DOHH2 (cell line): ENCODE data around the gene BBS9.

Experiments
- H3F3A ChIP-seq: fragments of 200-600 bp; sonication (generic), shearing (Covaris generic); 2 replicates; pipeline ENCODE4 v1.6.0; 2016; ENCODE audit warnings: antibody characterized with exemption, mild to moderate bottlenecking; ENCODE audit not compliant: control insufficient read depth, insufficient read depth
- H3K27ac ChIP-seq: fragments of 200-600 bp; sonication (generic); 2 replicates; pipeline ENCODE4 v1.5.1; 2014; ENCODE audit warnings: low read depth, mild to moderate bottlenecking, low read length, moderate library complexity
- H3K27me3 ChIP-seq: fragments of 200-600 bp; sonication (generic); 2 replicates; pipeline ENCODE4 v1.6.1; 2014; ENCODE audit warnings: mild to moderate bottlenecking, low read length, mixed read lengths; ENCODE audit not compliant: control insufficient read depth
- H3K36me3 ChIP-seq: fragments of 200-600 bp; sonication (generic); 2 replicates; pipeline ENCODE4 v1.6.1; 2014; ENCODE audit warnings: mild to moderate bottlenecking, low read length, moderate library complexity, mixed read lengths; ENCODE audit not compliant: control insufficient read depth
- H3K4me1 ChIP-seq: fragments of 200-600 bp; sonication (generic); 2 replicates; pipeline ENCODE4 v1.6.1; 2014; ENCODE audit warnings: mild to moderate bottlenecking, low read length, mixed read lengths; ENCODE audit not compliant: control insufficient read depth
- H3K4me2 ChIP-seq: fragments of 200-600 bp; sonication (generic); 2 replicates; pipeline ENCODE4 v1.6.0; 2014; ENCODE audit warnings: mild to moderate bottlenecking, low read length, moderate library complexity
- H3K4me3 ChIP-seq: fragments of 200-600 bp; sonication (generic); 2 replicates; pipeline ENCODE4 v1.5.1; 2014; ENCODE audit warnings: mild to moderate bottlenecking, low read length, mixed read lengths
- H3K79me2 ChIP-seq: fragments of 200-600 bp; sonication (generic); 2 replicates; pipeline ENCODE4 v1.6.1; 2014; ENCODE audit warnings: mild to moderate bottlenecking, low read length, mixed read lengths; ENCODE audit not compliant: control insufficient read depth
- H3K9me2 ChIP-seq: fragments of 200-600 bp; sonication (generic); replicated peaks from 2 replicates; pipeline ENCODE4 v1.6.1; 2014; ENCODE audit warnings: mild to moderate bottlenecking, low read length, mixed read lengths; ENCODE audit not compliant: control insufficient read depth
- H3K9me3 ChIP-seq: fragments of 200-600 bp; sonication (generic); 2 replicates; pipeline ENCODE4 v1.6.1; 2014; ENCODE audit warnings: antibody characterized with exemption, low read length, mixed read lengths; ENCODE audit not compliant: control insufficient read depth, insufficient read depth
- H4K20me1 ChIP-seq: fragments of 200-600 bp; sonication (generic); 2 replicates; pipeline ENCODE4 v1.6.0; 2014; ENCODE audit warnings: low read depth, mild to moderate bottlenecking, antibody characterized with exemption, low read length, moderate library complexity; ENCODE audit not compliant: control insufficient read depth, insufficient read depth
- CTCF ChIP-seq: fragments of 200-600 bp; sonication (generic); IDR thresholded peaks from one replicate; pipeline ENCODE4 v1.5.1; 2014; ENCODE audit warnings: antibody characterized with exemption, mild to moderate bottlenecking, low read depth, low read length; ENCODE audit not compliant: poor library complexity, severe bottlenecking
- EZH2phosphoT487 ChIP-seq: fragments of 200-600 bp; sonication (generic); IDR thresholded peaks from 2 replicates; pipeline ENCODE4 v1.6.1; 2017; ENCODE audit warnings: borderline replicate concordance, mild to moderate bottlenecking, antibody characterized with exemption, low read length, moderate library complexity, mixed read lengths

Gene BBS9

GRCh38 chr7:33418251-33418701 is 288.9 kb downstream of the BBS9 start:
- Histone ChIP-seq H3F3A (no peaks in the 10 kb centered on the region), H4K20me1 (no peaks in the 10 kb centered on the region), H3K9me3 (no peaks in the 10 kb centered on the region), H3K27ac (no peak overlapping the region), H3K27me3 (no peaks in the 10 kb centered on the region), H3K36me3 (no peaks in the 10 kb centered on the region), H3K4me1 (peaks cover under 1% of the 10 kb centered on the region), H3K4me2 (no peak overlapping the region), H3K4me3 (no peak overlapping the region), H3K9me2 (no peaks in the 10 kb centered on the region), H3K79me2 (no peaks in the 10 kb centered on the region)
- no peak for TF ChIP-seq EZH2phosphoT487
- TF ChIP-seq CTCF, result no peak

GRCh38 chr7:33420311-33420940 is 291.1 kb downstream of the BBS9 start:
- peaks cover 21% of the 10 kb centered on the region for H3K4me1 ChIP-seq
- no peaks in the 10 kb centered on the region for H3K36me3 ChIP-seq
- no peaks in the 10 kb centered on the region for H4K20me1 ChIP-seq
- no peaks in the 10 kb centered on the region for H3K27me3 ChIP-seq
- H3K4me3 ChIP-seq, result no peak overlapping the region
- no peaks in the 10 kb centered on the region for H3K9me2 ChIP-seq
- no peak overlapping the region for H3K27ac ChIP-seq
- no peak overlapping the region for H3K4me2 ChIP-seq
- H3K9me3 ChIP-seq, result no peaks in the 10 kb centered on the region
- no peaks in the 10 kb centered on the region for H3K79me2 ChIP-seq
- H3F3A ChIP-seq, result no peaks in the 10 kb centered on the region
- no peak for TF ChIP-seq EZH2phosphoT487
- no peak for TF ChIP-seq CTCF

- H3K4me3 ChIP-seq, result no peak overlapping the region
- H3F3A ChIP-seq, result no peaks in the 10 kb centered on the region
- H3K4me1 ChIP-seq, result peaks cover 23% of the 10 kb centered on the region
- H3K9me2 ChIP-seq, result no peaks in the 10 kb centered on the region
- H3K27me3 ChIP-seq, result no peaks in the 10 kb centered on the region
- H3K4me2 ChIP-seq, result no peak overlapping the region
- no peaks in the 10 kb centered on the region for H3K79me2 ChIP-seq
- no peaks in the 10 kb centered on the region for H4K20me1 ChIP-seq
- no peaks in the 10 kb centered on the region for H3K9me3 ChIP-seq
- H3K36me3 ChIP-seq, result no peaks in the 10 kb centered on the region
- TF ChIP-seq CTCF, result no peak
- TF ChIP-seq EZH2phosphoT487, result no peak
- no peak overlapping the region for H3K27ac ChIP-seq
Observed at GRCh38 chr7:33421429-33421828, 292.1 kb downstream of the BBS9 start.
